Liver (tissue), 9 donors: ENCODE data around the gene GPC1. TPM values are rescaled to one million over a fixed set of nuclear protein-coding genes. Genes with fewer than 3 reads are reported as not detected.
A peak's percentile ranks its signal among the peaks of the same experiment; 100 is the strongest.

Experiments used
- DNase-seq: peaks from one replicate; pipeline ENCODE4 v3.0.0-alpha.2; 2017; ENCODE audit warnings: low spot score
- H3K27ac ChIP-seq, 2 donors: one replicate each; pipeline ENCODE4 v1.7.0; 2013; ENCODE audit warnings: inconsistent platforms in 2 of 2, low read length in 2 of 2, control low read depth in 1 of 2, low read depth in 1 of 2, mild to moderate bottlenecking in 1 of 2
- H3K27me3 ChIP-seq, 4 donors: one replicate each; pipeline versions ENCODE4 v1.6.1 to v1.7.0; 2013; ENCODE audit warnings: low read length in 3 of 4, inconsistent platforms in 1 of 4, mild to moderate bottlenecking in 1 of 4, moderate library complexity in 1 of 4; ENCODE audit not compliant: control insufficient read depth in 4 of 4, insufficient read depth in 4 of 4
- H3K36me3 ChIP-seq, 4 donors: one replicate each; pipeline versions ENCODE4 v1.6.1 to v1.7.0; 2013; ENCODE audit warnings: low read length in 3 of 4, mild to moderate bottlenecking in 3 of 4, low read depth in 1 of 4, moderate library complexity in 1 of 4; ENCODE audit not compliant: control insufficient read depth in 4 of 4, insufficient read depth in 3 of 4
- H3K4me1 ChIP-seq, 4 donors: one replicate each; pipeline versions ENCODE4 v1.6.1 to v1.7.0; 2013; ENCODE audit warnings: low read length in 3 of 4, mild to moderate bottlenecking in 3 of 4, moderate library complexity in 1 of 4; ENCODE audit not compliant: control insufficient read depth in 4 of 4, insufficient read depth in 4 of 4
- H3K4me3 ChIP-seq, 3 donors: one replicate each; pipeline versions ENCODE4 v1.6.1 to v1.7.0; 2013; ENCODE audit warnings: low read length in 3 of 3, control low read depth in 1 of 3, low read depth in 1 of 3, mild to moderate bottlenecking in 1 of 3
- H3K9ac ChIP-seq, 2 donors: one replicate each; pipeline ENCODE4 v1.7.0; 2013; ENCODE audit warnings: low read length in 2 of 2, mild to moderate bottlenecking in 2 of 2, moderate library complexity in 2 of 2, control low read depth in 1 of 2, low read depth in 1 of 2
- H3K9me3 ChIP-seq, 4 donors: one replicate each; pipeline versions ENCODE4 v1.6.1 to v1.7.0; 2013; ENCODE audit warnings: low read length in 3 of 4; ENCODE audit not compliant: control insufficient read depth in 4 of 4
- FOXA1 ChIP-seq: IDR thresholded peaks from 2 replicates; pipeline ENCODE4 v1.6.1; 2016; ENCODE audit warnings: antibody characterized with exemption
- GABPA ChIP-seq, 2 donors: IDR thresholded peaks in 1 of 2; conservative IDR thresholded peaks in 1 of 2; 2 replicates each; pipeline ENCODE4 v1.6.1; 2016; ENCODE audit warnings: antibody characterized with exemption in 2 of 2, mild to moderate bottlenecking in 1 of 2, moderate library complexity in 1 of 2
- HNF4G ChIP-seq: IDR thresholded peaks from 2 replicates; pipeline ENCODE4 v1.6.1; 2016; ENCODE audit warnings: antibody characterized with exemption
- RAD21 ChIP-seq, 2 donors: IDR thresholded peaks; 2 replicates each; pipeline ENCODE4 v1.6.1; 2016; ENCODE audit warnings: antibody characterized with exemption in 2 of 2, mild to moderate bottlenecking in 2 of 2
- RXRA ChIP-seq, 2 donors: IDR thresholded peaks; 2 replicates each; pipeline ENCODE4 v1.6.1; 2017 to 2018; ENCODE audit warnings: antibody characterized with exemption in 2 of 2, mild to moderate bottlenecking in 1 of 2
- SP1 ChIP-seq: IDR thresholded peaks from 2 replicates; pipeline ENCODE4 v1.6.1; 2018; ENCODE audit warnings: antibody characterized with exemption, mild to moderate bottlenecking
- TAF1 ChIP-seq: conservative IDR thresholded peaks from 2 replicates; pipeline ENCODE4 v1.6.1; 2016; ENCODE audit warnings: antibody characterized with exemption, mild to moderate bottlenecking
- YY1 ChIP-seq: IDR thresholded peaks from 2 replicates; pipeline ENCODE4 v1.6.1; 2016; ENCODE audit warnings: antibody characterized with exemption, mild to moderate bottlenecking
- WGBS: extraction: QIAGEN DNeasy Blood & Tissue Kit; methylation state at CpG from one replicate; pipeline ENCODE4 v1.1.7; 2013; 5-methylcytosine and 5-hydroxymethylcytosine counted together
- polyA plus RNA-seq, 2 donors: library from polyadenylated mRNA; stranded (reverse) in 1 of 2; unstranded in 1 of 2; fragments of 200-250 nt in 1 of 2; fragments of >200 nt in 1 of 2; fragmentation: Nextera tagmentation in 1 of 2; extraction: Ambion mirVana in 1 of 2; gene quantifications; one replicate each; pipeline versions ENCODE4 v1.2.1 to v1.2.3, GENCODE V29; 2013 to 2015
- total RNA-seq, 2 donors: library from RNA; depleted of rRNA; stranded (reverse); fragments of >200 nt; gene quantifications; one replicate each; pipeline ENCODE4 v1.2.3, GENCODE V29; 2014
- TF ChIP-seq, protein P1 (sequence below): IDR thresholded peaks from 2 replicates; pipeline ENCODE4 v1.6.1; 2016; ENCODE audit warnings: antibody characterized with exemption, mild to moderate bottlenecking
- TF ChIP-seq, protein P2 (sequence below): IDR thresholded peaks from 2 replicates; pipeline ENCODE4 v1.6.1; 2016; ENCODE audit warnings: antibody characterized with exemption
- TF ChIP-seq, protein P3 (sequence below): fragments of 150-350 bp; IDR thresholded peaks from 2 replicates; pipeline ENCODE4 v1.5.1; 2017; ENCODE audit warnings: improper control_type of control experiment, low read depth, low read length; ENCODE audit not compliant: missing input control
- TF ChIP-seq, protein P4 (sequence below): IDR thresholded peaks from 2 replicates; pipeline ENCODE4 v1.6.1; 2016; ENCODE audit warnings: antibody characterized with exemption
- donor health status: healthy.
- donor health status: healthy.
- donor health status: healthy.
- donor health status: healthy.
- donor health status: healthy.

Gene GPC1
- total and polyA plus RNA-seq, 4 donors, result 3.2 to 41.0 (median 9.1) TPM

DNA sequence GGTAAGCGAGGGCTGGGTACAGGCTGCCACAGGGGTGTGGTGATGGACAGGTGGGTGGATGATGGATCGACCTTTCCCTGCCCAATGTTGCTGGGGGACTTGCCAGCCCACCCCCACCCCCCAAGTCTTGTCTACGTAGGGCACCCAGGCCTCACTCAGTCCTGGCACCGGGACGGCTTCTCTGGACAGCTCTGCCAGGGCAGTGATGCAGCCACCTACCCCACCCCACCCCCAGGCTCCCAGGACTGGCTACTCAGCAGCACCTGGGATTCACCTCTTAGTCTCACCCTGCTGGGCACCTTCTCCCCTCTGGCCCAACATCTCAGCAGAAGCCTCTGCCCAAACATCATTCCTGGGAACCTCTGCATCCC lies 66.6 kb downstream of the GPC1 start:
- WGBS, result 97% methylated on average over 5 of the region's 5 CpGs
- TF ChIP-seq, protein P1, sequence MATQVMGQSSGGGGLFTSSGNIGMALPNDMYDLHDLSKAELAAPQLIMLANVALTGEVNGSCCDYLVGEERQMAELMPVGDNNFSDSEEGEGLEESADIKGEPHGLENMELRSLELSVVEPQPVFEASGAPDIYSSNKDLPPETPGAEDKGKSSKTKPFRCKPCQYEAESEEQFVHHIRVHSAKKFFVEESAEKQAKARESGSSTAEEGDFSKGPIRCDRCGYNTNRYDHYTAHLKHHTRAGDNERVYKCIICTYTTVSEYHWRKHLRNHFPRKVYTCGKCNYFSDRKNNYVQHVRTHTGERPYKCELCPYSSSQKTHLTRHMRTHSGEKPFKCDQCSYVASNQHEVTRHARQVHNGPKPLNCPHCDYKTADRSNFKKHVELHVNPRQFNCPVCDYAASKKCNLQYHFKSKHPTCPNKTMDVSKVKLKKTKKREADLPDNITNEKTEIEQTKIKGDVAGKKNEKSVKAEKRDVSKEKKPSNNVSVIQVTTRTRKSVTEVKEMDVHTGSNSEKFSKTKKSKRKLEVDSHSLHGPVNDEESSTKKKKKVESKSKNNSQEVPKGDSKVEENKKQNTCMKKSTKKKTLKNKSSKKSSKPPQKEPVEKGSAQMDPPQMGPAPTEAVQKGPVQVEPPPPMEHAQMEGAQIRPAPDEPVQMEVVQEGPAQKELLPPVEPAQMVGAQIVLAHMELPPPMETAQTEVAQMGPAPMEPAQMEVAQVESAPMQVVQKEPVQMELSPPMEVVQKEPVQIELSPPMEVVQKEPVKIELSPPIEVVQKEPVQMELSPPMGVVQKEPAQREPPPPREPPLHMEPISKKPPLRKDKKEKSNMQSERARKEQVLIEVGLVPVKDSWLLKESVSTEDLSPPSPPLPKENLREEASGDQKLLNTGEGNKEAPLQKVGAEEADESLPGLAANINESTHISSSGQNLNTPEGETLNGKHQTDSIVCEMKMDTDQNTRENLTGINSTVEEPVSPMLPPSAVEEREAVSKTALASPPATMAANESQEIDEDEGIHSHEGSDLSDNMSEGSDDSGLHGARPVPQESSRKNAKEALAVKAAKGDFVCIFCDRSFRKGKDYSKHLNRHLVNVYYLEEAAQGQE, result no peak
- TF ChIP-seq RXRA (IDR thresholded peaks at IDR 0.05), result no peak
- TF ChIP-seq, protein P2, sequence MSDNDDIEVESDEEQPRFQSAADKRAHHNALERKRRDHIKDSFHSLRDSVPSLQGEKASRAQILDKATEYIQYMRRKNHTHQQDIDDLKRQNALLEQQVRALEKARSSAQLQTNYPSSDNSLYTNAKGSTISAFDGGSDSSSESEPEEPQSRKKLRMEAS, result no peak
- TF ChIP-seq GABPA (IDR thresholded peaks at IDR 0.05 in 1 of 2, conservative IDR thresholded peaks at IDR 0.05 in 1 of 2), result no peak
- no peak for TF ChIP-seq TAF1
- no peak for TF ChIP-seq SP1
- TF ChIP-seq RAD21 (IDR thresholded peaks at IDR 0.05), result no peak
- no peaks in the 10 kb centered on the region for H3K9me3 ChIP-seq
- no peaks in the 10 kb centered on the region for H3K27me3 ChIP-seq
- H3K4me3 ChIP-seq, result no peak overlapping the region
- H3K27ac ChIP-seq, result no peak overlapping the region
- peak; percentile 28 for DNase-seq
- H3K9ac ChIP-seq, result no peak overlapping the region
- H3K4me1 ChIP-seq, result no peaks in the 10 kb centered on the region
- H3K36me3 ChIP-seq, result peaks cover 0 to 15% (median 5%) of the 10 kb centered on the region in 4 donors

DNA sequence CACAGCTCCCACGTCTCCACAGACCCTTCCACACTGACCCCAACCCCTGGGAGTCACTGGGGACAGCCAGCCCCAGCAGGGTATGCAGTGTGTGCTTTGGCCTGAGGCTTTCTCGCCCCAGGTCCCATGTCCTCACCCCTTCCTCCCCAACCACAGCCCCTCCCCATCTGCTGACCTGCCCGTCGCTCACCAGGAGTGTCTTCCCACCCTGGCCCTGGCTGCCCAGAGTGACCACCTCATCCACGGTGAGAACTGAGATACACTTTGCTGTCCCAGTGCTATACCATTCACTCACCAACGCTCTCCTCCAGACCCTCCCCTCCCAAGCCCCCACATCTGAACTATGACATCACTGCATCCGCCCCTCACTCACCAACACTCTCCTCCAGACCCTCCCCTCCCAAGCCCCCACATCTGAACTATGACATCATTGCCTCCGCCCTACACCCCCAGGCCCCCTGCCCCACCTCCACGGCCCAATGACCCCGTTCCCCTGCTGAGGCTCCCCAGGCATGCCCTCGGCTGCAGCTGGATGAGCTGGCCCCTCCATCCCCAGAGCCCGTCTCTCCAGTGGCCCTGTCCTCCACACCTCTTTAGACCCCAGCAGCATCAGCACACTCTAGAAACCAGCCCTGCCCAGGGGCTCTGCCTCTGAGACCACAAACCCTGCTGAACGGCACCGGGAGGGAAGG lies 67.1 kb downstream of the GPC1 start:
- DNase-seq, result peak; percentile 27

More for the DNA sequence above, 67.1 kb downstream of the GPC1 start:
- no peaks in the 10 kb centered on the region for H3K9me3 ChIP-seq
- no peaks in the 10 kb centered on the region for H3K4me1 ChIP-seq
- TF ChIP-seq, protein P2, result no peak
- no peak for TF ChIP-seq YY1
- no peak for TF ChIP-seq FOXA1
- no peak for TF ChIP-seq GABPA (IDR thresholded peaks at IDR 0.05 in 1 of 2, conservative IDR thresholded peaks at IDR 0.05 in 1 of 2)
- TF ChIP-seq, protein P3, sequence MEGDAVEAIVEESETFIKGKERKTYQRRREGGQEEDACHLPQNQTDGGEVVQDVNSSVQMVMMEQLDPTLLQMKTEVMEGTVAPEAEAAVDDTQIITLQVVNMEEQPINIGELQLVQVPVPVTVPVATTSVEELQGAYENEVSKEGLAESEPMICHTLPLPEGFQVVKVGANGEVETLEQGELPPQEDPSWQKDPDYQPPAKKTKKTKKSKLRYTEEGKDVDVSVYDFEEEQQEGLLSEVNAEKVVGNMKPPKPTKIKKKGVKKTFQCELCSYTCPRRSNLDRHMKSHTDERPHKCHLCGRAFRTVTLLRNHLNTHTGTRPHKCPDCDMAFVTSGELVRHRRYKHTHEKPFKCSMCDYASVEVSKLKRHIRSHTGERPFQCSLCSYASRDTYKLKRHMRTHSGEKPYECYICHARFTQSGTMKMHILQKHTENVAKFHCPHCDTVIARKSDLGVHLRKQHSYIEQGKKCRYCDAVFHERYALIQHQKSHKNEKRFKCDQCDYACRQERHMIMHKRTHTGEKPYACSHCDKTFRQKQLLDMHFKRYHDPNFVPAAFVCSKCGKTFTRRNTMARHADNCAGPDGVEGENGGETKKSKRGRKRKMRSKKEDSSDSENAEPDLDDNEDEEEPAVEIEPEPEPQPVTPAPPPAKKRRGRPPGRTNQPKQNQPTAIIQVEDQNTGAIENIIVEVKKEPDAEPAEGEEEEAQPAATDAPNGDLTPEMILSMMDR, result no peak
- no peak for TF ChIP-seq HNF4G
- TF ChIP-seq RAD21 (IDR thresholded peaks at IDR 0.05), result no peak
- TF ChIP-seq, protein P4, sequence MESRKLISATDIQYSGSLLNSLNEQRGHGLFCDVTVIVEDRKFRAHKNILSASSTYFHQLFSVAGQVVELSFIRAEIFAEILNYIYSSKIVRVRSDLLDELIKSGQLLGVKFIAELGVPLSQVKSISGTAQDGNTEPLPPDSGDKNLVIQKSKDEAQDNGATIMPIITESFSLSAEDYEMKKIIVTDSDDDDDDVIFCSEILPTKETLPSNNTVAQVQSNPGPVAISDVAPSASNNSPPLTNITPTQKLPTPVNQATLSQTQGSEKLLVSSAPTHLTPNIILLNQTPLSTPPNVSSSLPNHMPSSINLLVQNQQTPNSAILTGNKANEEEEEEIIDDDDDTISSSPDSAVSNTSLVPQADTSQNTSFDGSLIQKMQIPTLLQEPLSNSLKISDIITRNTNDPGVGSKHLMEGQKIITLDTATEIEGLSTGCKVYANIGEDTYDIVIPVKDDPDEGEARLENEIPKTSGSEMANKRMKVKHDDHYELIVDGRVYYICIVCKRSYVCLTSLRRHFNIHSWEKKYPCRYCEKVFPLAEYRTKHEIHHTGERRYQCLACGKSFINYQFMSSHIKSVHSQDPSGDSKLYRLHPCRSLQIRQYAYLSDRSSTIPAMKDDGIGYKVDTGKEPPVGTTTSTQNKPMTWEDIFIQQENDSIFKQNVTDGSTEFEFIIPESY, result no peak
- no peak overlapping the region for H3K4me3 ChIP-seq
- no peak overlapping the region for H3K27ac ChIP-seq
- no peaks in the 10 kb centered on the region for H3K27me3 ChIP-seq
- peaks cover 0 to 12% (median 4%) of the 10 kb centered on the region in 4 donors for H3K36me3 ChIP-seq
- H3K9ac ChIP-seq, result no peak overlapping the region
- WGBS, result 93% methylated on average over 14 of the region's 14 CpGs
